Dermis microvascular lymphatic vessel endothelial cell (primary cell): ENCODE results near the gene SMG9. TPM values are rescaled to one million over a fixed set of nuclear protein-coding genes. Genes with fewer than 3 reads are reported as not detected.

ENCODE experiments used
- DNase-seq, 2 donors: peaks; one replicate each; pipeline versions ENCODE4 v3.0.0 to v3.0.0-alpha.2; 2010; ENCODE audit warnings: low read depth in 2 of 2
- total RNA-seq: library from RNA; depleted of rRNA; stranded (reverse); fragments of >200 nt; gene quantifications from 2 replicates; pipeline ENCODE4 v1.2.1, GENCODE V29; 2014

SMG9 gene
- total RNA-seq, 1 donor from 2014 or later, result 4.4 TPM

DNA sequence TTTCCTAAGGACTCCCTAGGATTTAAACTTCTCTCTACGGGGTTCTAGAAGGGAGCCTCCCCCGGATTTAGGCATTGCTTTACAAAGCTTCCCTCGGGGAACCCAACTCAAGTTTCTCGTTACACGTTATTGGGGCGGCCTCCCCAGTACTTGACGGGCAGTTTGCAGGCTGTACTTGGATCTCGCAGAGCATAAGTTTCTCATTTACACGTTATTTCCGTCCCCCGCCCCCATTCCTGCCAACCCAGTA is 584 bp downstream of the SMG9 start:
- DNase-seq, result no peak

DNA sequence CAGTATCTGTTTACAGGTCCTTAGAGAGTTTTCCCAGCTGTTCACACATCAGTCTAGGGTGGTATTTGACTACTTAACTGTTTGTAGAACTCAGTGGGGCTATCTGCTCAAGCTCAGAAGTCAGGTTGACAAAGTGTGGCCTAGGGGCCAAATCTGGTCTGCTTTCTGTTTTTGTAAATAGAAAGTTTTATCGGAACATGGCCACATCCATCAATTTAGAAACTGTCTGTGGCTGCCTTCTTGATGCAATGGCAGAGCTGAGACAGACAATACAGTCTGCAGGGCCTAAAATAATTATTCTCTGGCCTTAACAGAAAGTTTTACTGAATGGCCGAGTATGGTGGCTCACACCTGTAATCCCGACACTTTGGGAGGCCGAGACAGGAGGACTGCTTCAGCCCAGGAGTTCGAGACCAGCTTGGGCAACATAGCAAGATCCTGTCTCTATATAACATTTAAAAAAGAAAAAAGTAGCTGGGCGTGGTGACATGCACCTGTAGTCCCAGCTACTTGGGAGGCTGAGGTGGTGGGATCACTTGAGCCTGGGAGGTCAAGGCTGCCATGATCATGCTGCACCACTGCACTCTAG is 2.4 kb downstream of the SMG9 start:
- no peak for DNase-seq

DNA sequence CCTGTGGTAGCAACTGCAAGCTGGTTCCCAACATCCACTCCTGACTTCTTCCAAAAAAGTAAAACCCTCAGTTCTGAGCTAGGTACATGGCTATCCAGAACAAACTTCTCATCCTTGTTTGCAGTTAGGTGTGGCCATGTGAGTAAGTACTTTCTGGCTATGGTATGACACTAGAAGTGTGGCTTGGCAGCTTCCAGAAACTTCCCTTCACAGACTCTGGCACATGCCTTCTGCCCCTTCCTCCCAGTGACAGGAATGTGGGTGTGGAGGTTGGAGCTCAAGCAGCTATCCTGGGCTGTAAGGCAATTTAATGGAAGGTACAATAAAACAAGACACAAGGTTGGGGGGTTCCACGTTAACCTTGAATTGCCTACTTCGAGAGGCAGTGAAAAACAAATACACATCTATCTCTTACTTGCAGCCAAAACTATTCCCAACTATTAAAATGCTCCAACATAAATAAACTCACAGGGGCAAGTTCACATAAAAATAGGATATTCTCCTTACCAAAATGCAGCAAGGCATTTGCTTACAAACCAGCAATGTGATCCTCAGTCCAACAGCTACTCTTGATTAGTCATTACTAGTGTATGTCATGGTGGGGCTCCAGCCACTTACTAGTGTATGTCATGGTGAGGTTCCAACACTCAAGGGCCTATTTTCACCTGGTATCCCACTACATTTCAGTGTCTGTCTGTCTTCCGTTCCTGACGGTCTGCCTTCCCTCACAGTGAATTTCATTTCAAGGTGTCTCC is 3.1 kb downstream of the SMG9 start:
- no peak for DNase-seq

DNA sequence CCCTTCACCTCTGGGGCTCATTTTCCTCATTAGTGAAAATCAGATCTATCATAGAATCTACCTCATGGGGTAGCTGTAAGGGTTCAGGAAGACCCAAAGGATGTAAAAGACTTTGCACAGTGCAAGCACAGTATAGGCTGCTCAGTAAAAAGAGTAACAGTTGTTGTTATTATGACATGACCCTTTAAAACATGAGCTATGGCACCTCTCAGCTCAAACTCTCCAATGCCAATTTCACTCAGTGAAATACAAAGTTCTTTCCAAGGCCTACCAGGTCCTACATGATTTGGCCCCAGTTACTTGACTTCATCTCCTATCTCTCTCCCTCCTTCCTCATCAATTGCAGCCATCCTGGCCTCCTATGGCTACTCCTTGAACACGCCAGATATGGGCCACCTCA is 4.9 kb downstream of the SMG9 start:
- no peak for DNase-seq

DNA sequence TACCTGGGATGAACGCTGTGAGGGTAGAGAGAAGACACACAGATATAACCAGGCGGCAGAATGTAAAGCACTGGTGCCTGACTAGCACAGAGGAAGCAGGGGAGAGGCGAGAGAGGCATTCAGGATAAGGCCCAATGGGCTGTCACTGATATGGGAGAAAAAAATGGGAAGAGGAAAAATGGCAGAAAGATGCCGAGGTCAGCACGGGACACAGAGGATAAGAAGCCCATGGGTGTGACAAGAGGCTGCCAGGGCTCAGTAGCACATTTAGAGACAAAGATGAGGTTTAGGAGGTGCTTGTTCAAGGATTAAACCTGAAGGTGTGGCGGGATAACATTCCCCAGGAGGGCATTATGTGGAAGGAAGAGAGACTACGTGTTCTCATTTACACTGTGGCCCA is 5.6 kb downstream of the SMG9 start:
- DNase-seq, result no peak

DNA sequence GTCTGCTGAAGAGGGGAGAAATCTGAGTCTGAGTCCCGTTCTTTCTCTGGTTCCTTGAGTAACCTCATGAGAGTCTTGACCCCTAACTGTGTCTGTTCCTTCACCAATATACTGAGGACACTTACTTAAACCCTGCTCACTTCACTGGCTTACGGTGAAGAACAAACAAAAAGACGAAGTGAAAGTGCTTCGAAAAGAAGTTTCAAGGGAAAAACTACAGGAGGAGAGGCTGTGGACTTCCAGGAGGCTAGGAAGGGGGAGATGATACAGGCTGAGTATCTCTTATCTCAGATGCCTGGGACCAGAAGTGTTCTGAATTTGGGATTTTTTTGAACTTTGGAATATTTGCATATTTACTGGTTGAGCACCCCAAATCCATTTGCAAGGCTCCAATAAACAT is 6.1 kb downstream of the SMG9 start:
- DNase-seq, result no peak

DNA sequence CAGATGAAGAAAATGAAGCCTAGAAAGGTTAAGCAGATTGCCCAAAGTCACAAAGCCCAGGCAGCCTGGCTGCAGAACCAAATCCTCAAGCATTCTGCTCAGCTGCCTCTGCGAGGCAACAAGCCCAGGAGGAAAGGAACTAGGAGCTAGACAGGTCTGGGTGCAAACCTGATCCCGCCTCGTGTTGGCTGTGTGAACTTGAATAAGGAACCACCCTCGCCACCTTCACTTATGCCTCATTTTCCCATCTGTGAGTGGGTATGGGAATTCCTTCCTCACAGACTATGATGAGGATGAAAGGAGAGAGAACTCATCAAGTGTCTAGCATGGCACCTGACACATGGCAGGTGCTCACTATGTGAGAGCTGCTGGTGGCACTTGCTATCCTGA is 6.6 kb downstream of the SMG9 start:
- no peak for DNase-seq

DNA sequence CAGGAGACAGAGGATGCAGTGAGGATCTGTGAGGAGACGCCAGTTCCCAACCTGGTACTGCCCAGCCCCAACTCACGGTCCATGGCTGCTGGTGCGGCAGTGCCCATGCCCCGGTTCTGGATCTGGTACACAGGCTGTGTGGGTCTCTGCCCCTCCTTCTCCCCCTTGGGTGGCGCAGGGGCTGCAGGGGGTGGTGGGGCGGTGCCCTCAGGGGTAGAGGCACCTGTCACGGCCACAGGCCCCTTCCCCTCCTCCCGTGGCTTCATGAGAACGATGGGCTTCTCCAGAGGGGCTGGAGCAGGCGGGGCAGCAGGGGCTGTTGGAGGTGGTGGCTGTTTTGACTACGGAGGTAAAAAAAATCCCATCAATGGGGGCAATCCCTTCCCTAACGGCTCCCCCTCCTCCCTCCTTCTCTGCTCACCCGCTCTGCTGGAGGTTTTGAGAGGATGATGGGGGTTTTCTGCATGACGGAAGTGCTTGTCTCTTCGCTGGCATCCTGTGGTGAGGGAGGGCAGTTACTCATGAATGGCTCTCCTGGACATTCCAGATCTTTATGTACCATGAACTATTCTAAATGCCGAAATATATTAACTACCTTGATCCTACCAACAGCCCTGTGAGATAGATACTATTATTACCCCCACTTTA is 7.1 kb downstream of the SMG9 start:
- DNase-seq, result peak in 1 of 2 donors; percentile 57

DNA sequence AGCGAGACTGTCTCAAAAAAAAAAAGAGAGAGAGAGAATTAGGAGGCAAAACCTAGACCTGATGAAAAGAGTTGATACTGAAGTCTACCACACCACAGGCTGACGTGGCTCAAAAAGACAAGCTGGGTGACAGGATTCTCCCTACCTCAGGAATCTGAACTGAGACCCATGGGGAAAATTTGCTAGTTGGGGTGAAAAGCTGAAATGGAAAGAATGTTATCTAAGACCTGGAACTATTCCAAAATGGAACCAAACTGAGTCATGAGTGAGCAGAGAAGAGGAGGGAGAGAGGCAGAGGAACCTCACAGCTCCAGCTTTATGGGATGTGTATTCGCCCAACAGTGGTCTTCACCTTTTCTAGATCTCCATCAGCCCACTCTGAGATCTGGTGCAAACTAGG is 11.7 kb downstream of the SMG9 start:
- DNase-seq, result no peak

DNA sequence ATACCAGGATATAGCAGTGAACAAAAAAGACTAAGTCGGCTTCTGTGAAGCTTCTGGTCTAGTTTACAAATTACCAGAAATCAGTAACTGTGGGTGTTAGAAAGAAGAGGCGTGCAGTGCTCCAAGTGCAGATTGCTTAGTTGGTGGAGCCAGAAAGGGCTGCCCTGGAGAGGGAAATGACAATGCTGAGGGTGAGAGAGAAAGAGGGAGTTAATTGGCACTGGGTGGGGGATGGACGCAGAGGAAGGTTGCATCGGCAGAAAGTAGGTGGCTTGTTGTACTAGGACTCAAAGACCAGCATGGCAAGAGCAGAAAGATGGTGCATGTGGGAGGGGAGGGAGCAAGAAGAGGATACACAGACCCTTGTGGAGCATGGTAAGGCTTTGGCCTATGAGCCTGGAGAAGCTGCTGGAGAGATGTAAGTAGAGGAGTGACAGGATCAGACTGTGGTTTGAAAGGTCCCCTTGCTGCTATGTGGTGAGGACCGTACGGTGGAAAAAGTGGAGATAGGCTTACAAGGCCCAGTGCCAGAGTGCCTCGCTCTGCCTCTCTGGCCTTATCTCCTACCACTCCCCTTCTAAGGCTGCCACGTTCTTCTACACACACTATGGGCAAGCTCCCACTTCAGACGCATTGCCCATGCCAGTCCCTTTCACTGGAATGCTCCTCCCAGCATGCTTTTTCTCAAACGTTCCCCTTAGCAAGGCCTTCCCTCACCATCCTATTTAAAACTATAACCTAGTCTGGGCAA is 13.5 kb downstream of the SMG9 start:
- no peak for DNase-seq

DNA sequence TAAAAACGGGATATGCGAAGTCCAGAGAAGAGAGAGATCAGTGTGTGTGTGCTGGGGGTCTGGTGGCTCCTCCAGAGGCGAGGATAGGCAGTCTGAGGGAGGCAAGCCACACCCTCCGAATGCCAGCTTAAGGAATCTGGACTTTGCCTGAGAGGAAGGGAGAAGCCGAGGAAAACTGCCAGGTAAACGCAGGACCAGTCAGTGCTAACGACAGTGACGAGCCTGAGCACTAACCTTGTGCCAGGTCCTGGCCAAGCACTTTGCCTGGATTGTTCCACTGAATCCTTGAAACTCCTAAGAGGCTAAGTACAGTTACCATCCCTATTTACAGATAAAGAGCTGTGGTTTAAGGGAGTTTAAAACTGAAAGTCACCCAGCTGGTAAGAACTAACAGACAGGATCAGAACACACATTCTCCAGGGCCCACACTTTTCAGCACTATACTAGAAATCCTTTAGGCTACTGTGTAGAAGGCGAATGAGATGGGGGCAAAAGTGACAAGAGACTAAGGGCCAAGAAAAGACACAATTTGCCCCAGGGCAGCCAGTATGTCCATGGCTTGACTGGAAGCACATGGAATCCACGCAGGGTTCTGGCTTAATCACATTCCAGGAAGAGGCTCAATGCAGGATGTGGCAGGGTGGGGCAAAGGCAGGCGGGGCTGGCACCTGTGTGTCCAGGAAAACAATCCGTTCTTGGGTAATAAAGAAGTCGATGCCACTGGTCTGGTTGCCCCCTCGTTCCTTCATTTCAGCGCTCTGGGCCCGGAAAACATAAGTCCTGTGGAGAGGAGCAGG is 15.1 kb downstream of the SMG9 start:
- peak in 1 of 2 donors; percentile 15 for DNase-seq

DNA sequence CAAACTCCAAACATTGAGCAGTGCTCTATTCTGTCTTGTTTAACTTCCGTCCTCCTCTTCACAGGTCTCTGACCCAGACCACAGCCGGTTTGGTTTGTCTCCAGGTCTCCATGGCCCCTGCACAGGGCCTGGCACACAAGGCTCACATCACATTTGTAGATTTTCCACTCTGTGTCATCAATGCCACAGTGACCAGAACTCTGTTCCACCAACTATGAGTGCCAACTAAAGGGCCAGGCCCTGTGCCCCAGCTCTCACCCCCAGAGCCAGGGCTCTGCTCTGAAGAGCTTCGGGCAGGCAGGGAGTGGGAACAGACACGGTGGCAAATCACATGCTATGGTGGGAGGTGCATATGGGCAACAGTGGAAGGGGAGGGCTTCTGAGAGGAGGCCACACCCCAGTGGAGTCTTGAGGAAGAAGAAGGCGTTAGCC is 16.0 kb downstream of the SMG9 start:
- DNase-seq, result no peak

DNA sequence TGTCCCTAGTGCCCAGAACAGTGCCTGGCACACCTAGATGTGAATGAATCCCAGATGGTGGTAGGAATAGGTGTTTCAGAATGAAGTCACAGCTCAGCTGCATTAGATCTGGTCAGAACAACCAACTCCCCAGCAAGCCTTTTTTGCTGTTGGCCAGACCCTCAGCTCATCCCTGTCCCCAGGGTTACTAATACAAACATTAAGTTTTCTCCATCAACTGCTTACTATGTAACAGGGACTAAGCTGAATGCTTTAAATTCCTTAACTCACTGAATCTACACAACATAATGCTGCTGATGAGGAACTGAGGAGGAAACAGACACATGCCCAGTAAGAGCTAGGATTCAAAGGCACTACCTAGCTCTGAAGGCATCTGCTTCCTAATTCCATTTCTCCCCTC is 18.8 kb downstream of the SMG9 start:
- no peak for DNase-seq

DNA sequence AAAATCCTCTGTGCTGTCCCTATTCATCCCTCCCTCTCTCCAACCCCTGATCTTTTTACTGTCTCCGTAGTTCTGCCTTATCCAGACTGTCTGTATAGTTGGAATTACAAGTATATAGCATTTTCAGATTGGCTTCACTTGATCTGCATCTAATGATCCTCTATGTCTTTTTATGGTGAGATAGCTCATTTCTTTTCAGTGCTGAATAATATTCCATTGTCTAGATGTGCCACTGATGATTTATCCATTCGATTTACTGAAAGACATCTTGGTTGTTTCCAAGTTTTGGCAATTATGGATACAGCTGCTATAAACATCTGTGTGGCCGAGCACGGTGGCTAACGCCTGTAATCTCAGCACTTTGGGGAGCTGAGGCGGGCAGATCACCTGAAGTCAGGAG is 19.7 kb downstream of the SMG9 start:
- DNase-seq, result no peak

DNA sequence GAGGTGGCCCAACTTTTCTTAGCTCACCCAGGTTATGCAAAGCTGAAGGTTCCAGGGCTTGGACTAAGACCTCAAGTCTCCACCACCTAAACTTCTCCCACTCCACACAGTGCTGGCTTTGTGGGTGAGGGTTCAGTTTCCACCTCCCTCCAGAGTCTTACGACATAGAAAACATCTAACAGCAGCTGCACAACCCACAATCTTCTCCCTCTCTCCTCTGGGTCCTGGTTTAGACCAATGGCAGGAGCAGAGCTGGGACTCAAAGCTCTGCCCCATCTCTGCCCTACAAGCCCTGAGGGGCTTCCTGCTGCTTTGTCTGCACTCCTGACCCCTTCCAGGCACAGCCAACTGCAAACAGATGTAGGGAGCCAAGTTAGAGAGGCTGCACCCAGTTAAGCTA is 22.9 kb downstream of the SMG9 start:
- no peak for DNase-seq

DNA sequence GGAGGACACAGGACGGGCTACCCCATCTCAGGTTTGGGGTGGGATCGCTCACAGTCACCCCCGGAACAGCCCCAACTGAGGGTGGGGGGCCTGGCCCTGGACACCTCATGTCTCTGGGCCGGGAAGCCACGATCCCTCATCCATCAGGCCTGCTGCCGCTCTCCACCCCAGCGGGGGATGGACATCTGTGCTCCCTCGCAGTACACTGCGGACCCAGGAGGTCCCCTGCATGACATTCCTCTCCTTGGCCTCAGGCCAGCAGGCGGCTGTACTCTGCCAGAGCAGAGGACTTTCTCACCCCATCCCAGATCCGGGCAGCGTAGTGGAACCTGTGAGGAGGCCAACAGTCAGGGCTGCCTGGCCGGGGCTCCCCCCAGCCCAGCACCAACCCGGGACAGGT is 23.4 kb downstream of the SMG9 start:
- DNase-seq, result no peak

DNA sequence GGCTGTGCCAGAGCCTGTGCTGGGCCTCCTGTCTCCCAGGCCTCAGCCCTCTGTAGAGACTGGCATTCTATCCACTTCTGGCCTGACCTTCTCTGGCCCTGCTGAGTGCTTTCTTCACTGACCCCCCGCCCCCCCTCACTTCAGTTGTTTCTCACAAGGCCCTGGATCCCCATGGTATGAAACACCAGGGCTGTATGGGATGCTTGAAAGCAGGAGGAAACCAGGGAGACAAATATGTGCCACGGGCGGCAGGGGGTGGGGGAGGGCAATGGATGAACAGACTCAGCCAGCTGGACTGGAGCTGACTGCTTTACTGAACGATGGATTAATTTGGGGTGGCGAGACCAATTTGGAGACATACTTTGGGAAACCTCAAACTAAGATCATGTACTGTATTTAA is 24.8 kb downstream of the SMG9 start:
- DNase-seq, result no peak

DNA sequence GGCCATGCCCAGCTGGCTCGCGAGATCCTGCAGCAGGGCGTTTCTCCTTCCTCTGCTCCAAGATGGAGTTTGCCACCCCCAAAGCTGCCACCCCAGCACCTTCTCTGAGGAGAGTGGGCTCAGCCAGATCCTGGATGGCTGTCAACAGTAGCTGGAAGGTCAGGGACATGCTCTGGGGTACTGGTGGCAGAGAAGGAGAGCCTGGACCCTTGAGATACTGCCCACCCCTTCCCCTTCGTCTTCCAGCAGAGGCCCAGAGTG is 27.2 kb downstream of the SMG9 start:
- DNase-seq, result no peak

DNA sequence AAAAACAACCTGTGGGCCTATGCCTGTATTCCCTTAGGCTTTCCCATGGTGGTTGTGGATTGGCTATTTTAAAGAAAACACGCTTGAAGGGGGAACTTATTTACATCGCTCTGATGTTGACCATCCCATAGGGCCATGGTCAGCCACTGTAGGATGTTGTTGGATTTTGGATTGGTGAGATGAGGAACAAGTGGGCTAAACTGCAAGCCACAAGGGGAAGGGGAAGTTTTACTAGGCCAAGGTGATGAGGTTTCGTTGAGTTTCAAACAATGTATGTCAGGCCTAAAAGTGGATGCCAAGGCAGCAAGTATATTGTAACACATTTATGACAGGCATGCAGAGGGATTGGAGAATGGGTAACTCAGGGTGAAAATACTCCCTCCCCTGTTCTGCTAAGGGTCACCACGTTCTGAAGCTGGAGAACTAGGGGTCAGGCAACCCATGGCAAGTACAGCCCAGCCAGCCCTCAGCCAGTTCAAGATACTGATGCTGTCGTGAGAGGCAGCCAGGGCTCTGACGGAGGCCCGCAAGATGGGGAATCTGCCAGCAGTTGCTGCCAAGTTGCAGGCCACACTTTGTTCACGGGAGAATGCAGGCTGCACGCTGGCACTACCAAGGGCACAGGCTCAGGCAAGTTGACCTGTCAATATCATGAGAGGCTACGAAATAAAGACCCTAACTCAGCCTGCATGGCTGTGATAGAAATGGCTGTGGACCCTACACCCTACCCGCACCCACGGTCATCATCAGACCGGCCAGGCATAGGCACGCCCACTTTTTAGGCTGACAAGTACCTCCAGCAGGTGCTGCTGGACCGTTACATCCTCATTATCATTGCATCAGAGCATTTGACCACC is 27.8 kb downstream of the SMG9 start:
- DNase-seq, result no peak

DNA sequence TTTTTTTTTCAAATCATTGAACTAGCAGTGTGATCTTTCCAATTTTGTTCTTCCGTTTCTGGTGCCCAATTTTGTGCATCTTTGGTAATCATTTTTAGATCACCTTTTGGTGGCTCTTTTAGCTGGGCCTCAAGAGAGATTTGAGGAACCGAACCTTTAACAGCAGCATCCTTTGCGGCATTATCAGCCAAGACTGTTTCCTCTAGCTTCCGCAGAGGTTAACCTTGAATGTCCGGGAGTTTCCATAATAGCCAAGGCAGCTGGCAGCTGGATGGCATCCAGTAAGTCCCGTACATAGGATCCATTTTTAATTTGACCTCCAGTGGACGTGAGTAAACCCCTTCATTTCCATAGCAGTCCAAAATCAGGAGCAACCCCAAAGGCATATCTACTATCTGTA is 29.3 kb downstream of the SMG9 start:
- DNase-seq, result peak in 1 of 2 donors; percentile 71

DNA sequence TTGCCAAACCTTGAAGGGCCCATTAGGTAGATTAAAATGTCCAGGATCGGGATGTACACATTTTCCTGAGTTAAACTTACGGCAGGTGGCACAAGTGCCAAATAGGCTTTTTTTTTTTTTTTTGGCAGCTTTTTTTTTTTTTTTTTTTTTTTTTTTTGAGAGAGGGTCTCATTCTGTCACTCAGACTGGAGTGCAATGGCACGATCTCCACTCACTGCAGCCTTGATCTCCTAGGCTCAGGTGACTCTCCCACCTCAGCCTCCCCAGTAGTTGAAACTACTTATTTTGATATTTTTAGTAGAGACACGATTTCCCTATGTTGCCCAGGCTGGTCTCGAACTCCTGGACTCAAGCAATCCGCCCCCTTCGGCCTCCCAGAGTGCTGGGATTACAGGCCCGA is 29.9 kb downstream of the SMG9 start:
- no peak for DNase-seq
